22Rv1 (cell line): ENCODE data around the gene C12orf43.

ENCODE experiments used
- H3K27ac ChIP-seq: fragments of 450-650 bp; 2 replicates; pipeline ENCODE4 v1.5.1; 2017
- CTCF ChIP-seq: fragments of 450-650 bp; IDR thresholded peaks from 2 replicates; pipeline ENCODE4 v1.5.1; 2017; ENCODE audit warnings: mild to moderate bottlenecking
- ZFX ChIP-seq: fragments of 450-650 bp; IDR thresholded peaks from 2 replicates; pipeline ENCODE4 v1.6.1; 2017; ENCODE audit warnings: antibody characterized with exemption, borderline replicate concordance

C12orf43 gene

GRCh38 chr12:121001841-121002483 is 14.3 kb downstream of the C12orf43 start:
- 0 out of 2 replicates have a peak overlapping the region, but pooled peaks have one; percentile 12 for H3K27ac ChIP-seq
- TF ChIP-seq ZFX (no peak), CTCF (no peak)

DNA sequence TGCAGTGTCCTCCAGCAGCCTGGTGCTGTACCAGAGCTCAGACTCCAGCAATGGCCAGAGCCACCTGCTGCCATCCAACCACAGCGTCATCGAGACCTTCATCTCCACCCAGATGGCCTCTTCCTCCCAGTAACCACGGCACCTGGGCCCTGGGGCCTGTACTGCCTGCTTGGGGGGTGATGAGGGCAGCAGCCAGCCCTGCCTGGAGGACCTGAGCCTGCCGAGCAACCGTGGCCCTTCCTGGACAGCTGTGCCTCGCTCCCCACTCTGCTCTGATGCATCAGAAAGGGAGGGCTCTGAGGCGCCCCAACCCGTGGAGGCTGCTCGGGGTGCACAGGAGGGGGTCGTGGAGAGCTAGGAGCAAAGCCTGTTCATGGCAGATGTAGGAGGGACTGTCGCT is 15.2 kb downstream of the C12orf43 start:
- H3K27ac ChIP-seq: no peak overlapping the region
- TF ChIP-seq CTCF (no peak), ZFX (no peak)

DNA sequence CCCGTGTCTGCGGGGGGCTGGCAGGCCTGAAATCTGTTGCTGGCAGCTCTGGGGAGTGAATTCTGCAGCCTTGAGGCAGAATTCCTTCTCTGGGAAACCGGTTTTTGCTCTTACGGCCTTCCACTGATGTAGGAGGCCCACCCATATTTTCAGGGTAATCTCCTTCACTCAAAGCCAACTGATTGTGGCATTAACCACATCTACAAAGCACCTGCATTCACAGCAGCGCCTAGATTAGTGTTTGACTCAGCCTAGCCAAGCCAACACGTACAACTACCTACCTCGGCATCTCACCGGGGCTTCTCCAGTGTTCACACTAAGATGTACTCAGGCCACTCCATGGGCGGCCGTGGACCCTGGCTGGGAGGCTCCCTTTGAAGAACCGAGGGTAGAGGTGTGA is 15.8 kb downstream of the C12orf43 start:
- H3K27ac ChIP-seq: 0 out of 2 replicates have a peak overlapping the region, but pooled peaks have one; percentile 5
- TF ChIP-seq ZFX (no peak), CTCF (no peak)

DNA sequence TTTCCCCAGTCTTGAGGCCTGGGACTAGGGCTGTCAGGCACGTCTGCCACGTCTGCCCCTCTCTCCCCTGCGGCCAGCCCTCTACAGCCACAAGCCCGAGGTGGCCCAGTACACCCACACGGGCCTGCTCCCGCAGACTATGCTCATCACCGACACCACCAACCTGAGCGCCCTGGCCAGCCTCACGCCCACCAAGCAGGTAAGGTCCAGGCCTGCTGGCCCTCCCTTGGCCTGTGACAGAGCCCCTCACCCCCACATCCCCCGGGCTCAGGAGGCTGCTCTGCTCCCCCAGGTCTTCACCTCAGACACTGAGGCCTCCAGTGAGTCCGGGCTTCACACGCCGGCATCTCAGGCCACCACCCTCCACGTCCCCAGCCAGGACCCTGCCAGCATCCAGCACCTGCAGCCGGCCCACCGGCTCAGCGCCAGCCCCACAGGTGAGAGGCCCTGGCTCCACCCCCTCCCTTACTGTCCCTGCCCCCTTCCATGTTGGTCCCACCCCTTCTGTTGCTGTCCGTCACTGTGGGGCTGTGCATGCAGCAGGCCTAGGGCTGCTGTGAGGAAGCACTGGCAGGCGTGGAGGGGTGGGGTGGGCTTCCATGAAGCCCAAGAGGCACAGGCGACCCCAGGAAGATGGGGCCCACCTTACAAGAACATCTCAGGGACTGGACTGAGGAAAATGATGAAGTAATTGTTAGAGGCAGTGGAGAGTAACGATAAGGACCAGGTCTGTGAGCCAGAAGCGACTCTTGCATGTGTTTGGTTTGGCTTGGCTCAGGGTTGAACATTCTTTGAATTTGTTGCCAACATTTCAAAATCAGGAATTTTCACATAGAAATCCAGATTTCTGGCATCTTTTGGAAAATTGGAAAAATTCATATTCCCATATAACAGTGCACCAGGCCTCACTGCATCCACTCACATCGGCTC is 16.8 kb downstream of the C12orf43 start:
- 0 out of 2 replicates have a peak overlapping the region, but pooled peaks have one; percentile 17 for H3K27ac ChIP-seq
- TF ChIP-seq CTCF: no peak
- no peak for TF ChIP-seq ZFX

DNA sequence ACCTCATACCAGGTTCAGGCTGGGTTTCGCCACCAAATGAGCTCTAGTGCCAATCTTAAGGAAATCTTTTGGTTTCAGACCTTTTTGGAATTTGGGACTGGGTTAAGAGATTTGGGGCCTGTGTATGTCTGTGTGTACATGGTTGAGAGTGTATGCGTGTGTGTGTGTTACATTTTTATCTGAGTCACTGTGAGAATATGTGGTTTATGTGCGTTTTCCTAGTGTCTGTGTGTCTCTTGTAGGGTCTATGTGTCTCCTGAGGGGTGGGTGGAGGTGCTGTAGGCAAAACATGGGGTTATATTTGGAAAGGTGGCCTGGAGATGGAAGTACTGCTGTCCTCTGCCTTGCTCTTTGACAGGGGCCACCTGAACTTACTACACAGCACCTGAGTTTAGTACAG is 17.9 kb downstream of the C12orf43 start:
- no peak for TF ChIP-seq ZFX
- TF ChIP-seq CTCF: no peak
- H3K27ac ChIP-seq: peak overlapping the region; percentile 40; the same call in 1 of the 2 replicates

- no peak for TF ChIP-seq ZFX
- TF ChIP-seq CTCF: no peak
- peak overlapping the region; percentile 40; the same call in 1 of the 2 replicates for H3K27ac ChIP-seq
These were observed 18.8 kb downstream of the C12orf43 start for GRCh38 chr12:120997448-120997847.

- TF ChIP-seq ZFX (no peak), CTCF (no peak)
- H3K27ac ChIP-seq: no peak overlapping the region
These were observed 20.0 kb downstream of the C12orf43 start for GRCh38 chr12:120996133-120996746.
